NCI-H69 (cell line): Measurements from ENCODE around the gene ARID1B.
"Not testable (repeated sequence)": the region's sequence is repeated elsewhere in the genome, so short reads cannot be mapped to it uniquely, and the experiment has no call there.

Experiments
- DNase-seq: peaks from one replicate; lab custom pipeline; 2025; lab: John Stamatoyannopoulos, UW

Gene ARID1B

GRCh38 chr6:157021993-157022740 lies 245.0 kb downstream of the ARID1B start:
- peak; percentile 93 for DNase-seq

- DNase-seq: no peak
These were observed 246.8 kb downstream of the ARID1B start for GRCh38 chr6:157023958-157024357.

GRCh38 chr6:157024745-157025144 lies 247.6 kb downstream of the ARID1B start:
- DNase-seq: no peak

GRCh38 chr6:157025437-157025836 lies 248.3 kb downstream of the ARID1B start:
- DNase-seq: no peak

GRCh38 chr6:157029980-157030690 lies 253.0 kb downstream of the ARID1B start:
- DNase-seq: no peak

- DNase-seq: no peak
These were observed 253.6 kb downstream of the ARID1B start for GRCh38 chr6:157030755-157031154.

GRCh38 chr6:157032923-157033322 lies 255.7 kb downstream of the ARID1B start:
- DNase-seq: no peak

- DNase-seq: no peak
These were observed 256.4 kb downstream of the ARID1B start for GRCh38 chr6:157033428-157034140.

- DNase-seq: peak; percentile 76
These were observed 257.5 kb downstream of the ARID1B start for GRCh38 chr6:157034436-157035230.

- DNase-seq: no peak
These were observed 258.4 kb downstream of the ARID1B start for GRCh38 chr6:157035546-157035945.

- DNase-seq: no peak
These were observed 259.1 kb downstream of the ARID1B start for GRCh38 chr6:157036245-157036711.

- DNase-seq: no peak
These were observed 260.0 kb downstream of the ARID1B start for GRCh38 chr6:157037165-157037564.

GRCh38 chr6:157038610-157039009 lies 261.4 kb downstream of the ARID1B start:
- no peak for DNase-seq

- not testable (repeated sequence) for DNase-seq
These were observed 262.5 kb downstream of the ARID1B start for GRCh38 chr6:157039639-157040038.

- no peak for DNase-seq
These were observed 263.0 kb downstream of the ARID1B start for GRCh38 chr6:157040191-157040590.

GRCh38 chr6:157045831-157046454 lies 268.8 kb downstream of the ARID1B start:
- DNase-seq: peak; percentile 78

GRCh38 chr6:157046776-157047175 lies 269.6 kb downstream of the ARID1B start:
- no peak for DNase-seq

- DNase-seq: no peak
These were observed 270.1 kb downstream of the ARID1B start for GRCh38 chr6:157047328-157047727.

GRCh38 chr6:157047951-157048350 lies 270.8 kb downstream of the ARID1B start:
- DNase-seq: peak; percentile 33

- no peak for DNase-seq
These were observed 272.0 kb downstream of the ARID1B start for GRCh38 chr6:157049133-157049532.

- DNase-seq: peak; percentile 96
These were observed 273.5 kb downstream of the ARID1B start for GRCh38 chr6:157050537-157051265.
